Measurements from ENCODE around the gene HK1.

The HK1 gene

DNA sequence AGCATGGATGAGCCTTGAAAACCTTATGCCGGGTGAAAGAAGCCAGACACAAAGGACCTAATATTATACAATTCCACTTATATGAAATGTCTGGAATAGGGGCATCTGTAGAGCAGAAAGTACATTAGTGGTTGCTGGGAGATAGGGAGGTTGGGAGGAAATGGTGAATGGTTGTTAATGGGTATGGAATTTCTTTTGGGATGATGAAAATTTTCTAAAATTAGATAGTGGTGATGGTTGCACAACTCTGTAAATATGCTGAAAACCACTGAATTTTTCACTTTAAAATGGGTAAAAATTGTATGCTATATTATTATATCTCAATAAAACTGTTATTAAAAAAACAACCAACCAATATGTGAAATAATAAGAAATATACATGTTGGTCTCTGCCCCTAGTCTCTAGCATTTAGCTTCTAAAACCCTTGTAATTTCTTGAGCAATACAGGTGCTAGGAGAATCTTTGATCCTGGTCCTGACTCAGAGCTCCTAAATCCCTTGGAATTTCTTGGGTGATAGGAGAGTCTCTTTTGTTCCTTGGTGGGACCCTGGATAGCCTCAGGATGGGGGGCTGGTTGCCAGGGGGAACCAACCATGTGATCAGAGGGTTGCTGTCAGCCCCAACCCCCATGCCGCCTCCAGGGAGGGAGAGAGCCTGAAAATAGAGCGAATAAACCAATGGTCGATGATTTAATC, 74.4 kb downstream of the HK1 start:
- DNase-seq = no peak

DNA sequence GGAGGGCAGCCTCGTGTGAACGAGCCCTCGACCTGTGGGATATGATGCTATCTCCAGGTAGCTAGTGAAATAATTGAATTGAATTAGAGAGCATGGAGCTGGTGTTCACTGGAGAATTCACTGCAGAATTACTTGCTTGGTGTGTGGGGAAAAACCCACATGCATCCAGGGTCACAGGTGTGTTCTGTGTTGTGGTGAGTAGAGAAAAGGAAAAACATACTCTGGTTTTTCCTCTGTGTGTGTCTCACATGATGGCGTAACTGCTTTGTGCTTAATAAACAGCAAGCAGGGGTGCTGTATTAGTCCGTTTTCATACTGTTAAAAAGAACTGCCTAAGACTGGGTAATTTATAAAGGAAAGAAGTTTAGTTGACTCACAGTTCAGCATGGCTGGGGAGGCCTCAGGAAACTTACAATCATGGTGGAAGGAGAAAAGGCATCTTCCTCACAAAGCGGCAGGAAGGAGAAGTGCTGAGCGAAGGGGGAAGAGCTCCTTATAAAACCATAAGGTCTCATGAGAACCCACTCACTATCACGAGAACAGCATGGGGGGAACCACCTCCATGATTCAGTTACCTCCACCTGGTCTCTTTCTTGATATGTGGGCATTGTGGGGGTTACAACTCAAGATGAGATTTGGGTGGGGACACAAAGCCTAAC, 75.8 kb downstream of the HK1 start:
- no peak for DNase-seq

- no peak for DNase-seq
Measured at GRCh38 chr10:69356187-69356586, 77.9 kb downstream of the HK1 start.

DNA sequence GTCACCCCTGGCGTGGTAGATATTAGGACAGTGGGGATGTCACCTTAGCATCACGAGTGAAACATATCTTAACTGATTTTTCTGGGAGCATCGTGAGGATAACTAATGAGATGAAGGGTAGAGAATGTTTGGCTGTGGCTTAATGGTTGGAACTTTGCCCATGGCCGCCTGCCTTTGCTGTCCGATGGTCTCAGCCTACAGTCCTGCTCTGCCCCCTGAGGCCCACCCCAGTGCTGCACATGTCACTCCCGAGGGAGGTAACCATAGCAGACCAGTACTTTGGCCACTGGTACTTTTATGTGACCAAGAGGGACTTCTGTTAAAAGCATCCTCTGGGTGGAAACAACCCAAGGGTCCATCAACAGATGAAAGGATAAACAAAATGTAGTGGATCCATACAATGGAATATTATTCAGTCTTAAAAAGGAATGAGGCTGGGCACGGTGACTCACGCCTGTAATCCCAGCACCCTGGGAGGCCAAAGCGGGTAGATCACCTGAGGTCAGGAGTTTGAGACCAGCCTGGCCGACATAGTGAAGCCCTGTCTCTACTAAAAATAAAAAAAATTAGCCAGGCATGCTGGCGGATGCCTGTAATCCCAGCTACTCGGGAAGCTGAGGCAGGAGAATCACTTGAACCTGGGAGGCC, 80.0 kb downstream of the HK1 start:
- no peak for DNase-seq

DNA sequence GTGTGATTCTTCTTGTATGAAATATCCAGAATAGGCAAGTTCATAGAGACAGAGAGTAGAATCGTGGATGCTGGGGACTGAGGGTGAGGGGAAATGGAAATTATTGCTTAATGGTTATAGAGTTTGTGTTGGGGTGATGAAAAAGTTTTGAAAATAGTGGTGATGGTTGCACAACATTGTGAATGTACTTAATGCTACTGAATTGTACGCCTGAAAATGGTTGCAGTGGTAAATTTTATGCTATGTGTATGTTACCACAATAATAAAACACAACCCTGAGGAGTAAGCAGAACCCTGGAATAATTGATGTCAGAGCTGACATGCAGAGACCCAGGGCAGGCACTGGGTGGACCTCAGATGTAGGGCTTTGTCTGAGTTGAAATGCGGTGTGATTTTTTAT, 80.9 kb downstream of the HK1 start:
- no peak for DNase-seq

- DNase-seq = no peak
Measured at GRCh38 chr10:69359594-69359993, 81.3 kb downstream of the HK1 start.

- DNase-seq = no peak
Measured at GRCh38 chr10:69360485-69361302, 82.4 kb downstream of the HK1 start.

DNA sequence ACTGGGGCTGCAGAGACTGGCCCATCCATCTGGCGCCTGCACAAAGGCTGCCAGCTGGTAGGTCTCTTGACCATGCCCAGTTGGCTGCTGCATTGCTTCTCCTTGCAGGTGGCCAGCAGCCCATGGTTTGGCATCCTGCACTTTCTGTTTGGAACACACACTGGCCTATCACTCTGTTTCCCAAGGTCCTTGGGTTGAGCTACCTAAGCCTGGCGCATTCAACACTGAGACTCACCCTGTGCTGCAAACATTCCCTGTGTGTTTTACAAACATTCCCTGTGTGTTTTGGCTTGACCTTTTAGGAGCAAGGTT, 83.0 kb downstream of the HK1 start:
- no peak for DNase-seq

DNA sequence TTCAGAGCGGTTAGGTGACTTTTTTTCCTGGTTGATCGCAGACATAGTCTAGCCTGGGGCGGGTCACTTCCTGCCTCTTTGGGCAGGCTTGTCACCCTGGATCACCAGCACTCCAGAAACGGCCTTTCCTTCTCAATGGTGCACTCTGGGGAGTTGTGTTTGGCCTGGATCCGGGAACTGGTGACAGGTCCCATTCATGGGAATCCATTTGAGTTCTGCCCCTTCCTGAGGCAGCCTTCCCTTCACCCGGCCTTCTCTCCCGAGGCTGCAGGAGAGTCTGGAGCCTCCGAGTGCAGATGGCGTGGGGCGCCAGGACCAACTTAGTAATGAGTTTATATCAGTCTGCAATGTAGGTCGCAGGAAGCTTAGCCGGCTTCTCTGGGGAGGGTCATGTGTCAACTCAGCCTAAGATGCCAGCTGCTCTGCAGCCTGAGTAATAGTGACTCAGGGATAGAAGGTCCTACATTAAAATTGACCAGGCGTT, 84.2 kb downstream of the HK1 start:
- DNase-seq = no peak

GRCh38 chr10:69363666-69364065, 85.4 kb downstream of the HK1 start:
- DNase-seq = no peak

GRCh38 chr10:69364232-69364940, 86.1 kb downstream of the HK1 start:
- DNase-seq = no peak

GRCh38 chr10:69366738-69367137, 88.4 kb downstream of the HK1 start:
- no peak for DNase-seq

DNA sequence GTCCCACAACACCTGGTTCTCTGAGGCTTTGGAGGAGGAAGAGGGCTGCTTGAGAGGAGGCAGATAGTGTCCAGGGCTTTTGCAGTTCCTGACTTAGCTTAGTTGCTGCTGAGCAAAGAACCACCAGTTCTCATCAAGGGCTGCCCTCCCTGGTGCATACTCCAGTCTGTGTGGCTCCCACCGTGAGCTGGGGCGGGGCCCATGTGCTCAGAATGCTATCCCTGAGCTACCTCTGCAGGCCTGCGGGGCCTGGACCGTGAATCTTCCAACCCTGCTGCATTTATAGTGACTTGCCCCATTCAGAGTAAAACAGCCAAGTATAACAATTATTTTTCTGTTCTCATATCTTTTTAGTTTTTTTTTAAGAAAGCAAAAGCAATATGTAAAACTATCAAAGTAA, 89.2 kb downstream of the HK1 start:
- no peak for DNase-seq

DNA sequence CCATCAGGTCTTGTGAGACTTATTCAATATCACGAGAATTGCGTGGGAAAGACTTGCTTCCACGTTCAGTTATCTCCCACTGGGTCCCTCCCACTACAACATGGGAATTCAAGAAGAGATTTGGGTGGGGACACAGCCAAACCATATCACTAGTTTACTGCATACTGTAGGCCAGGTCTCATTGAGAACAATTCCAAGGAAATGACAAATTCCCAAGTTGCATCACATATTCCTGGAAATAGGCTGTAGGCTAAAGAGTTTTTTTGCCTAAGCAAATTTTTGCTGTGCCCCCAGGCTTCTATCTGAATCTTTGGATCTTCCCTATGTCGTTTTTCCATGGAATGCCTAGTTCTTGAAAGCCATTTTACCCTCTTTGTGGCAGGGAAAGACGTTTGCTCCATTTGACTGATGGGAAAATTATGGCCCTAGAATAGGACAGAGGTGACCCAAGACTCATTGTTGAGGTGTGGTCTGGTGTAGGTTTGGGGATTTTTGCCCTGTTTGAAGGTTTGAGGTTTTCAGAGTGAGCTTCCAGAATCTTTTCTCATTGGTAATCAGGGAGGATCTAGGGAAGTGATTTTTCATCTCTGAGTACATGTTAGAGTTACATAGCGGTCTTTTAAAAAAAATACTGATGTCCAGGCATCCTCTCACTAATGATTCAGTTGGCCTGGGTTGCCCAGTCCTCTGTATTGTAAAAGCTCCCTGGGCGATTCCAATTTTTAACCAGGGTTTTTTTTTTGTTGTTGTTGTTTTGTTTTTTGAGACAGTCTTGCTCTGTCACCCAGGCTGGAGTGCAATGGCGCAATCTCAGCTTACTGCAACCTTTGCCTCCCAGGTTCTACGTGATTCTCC, 94.1 kb downstream of the HK1 start:
- no peak for DNase-seq

GRCh38 chr10:69374242-69374641, 95.9 kb downstream of the HK1 start:
- no peak for DNase-seq

DNA sequence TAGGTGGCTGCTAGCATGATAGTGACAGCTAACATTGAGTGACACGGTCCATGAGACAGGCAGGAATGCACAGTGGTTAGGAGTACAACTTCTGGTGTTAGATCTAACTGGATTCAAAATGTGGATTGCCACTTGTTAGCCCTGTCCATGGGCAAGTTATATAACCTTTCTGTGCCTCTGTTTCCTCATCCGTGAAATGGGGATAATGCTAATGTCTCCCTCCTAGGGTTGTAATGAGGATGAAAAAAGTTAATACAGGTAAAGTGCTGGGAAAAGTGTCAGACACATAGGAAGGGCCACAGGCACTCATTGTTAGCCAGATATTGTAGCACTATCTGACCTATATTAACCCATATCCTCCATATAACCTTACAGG, 96.6 kb downstream of the HK1 start:
- DNase-seq = no peak

GRCh38 chr10:69375307-69376151, 97.2 kb downstream of the HK1 start:
- no peak for DNase-seq

GRCh38 chr10:69376662-69377061, 98.4 kb downstream of the HK1 start:
- DNase-seq = no peak

- no peak for DNase-seq
Measured at GRCh38 chr10:69377191-69377590, 98.9 kb downstream of the HK1 start.

DNA sequence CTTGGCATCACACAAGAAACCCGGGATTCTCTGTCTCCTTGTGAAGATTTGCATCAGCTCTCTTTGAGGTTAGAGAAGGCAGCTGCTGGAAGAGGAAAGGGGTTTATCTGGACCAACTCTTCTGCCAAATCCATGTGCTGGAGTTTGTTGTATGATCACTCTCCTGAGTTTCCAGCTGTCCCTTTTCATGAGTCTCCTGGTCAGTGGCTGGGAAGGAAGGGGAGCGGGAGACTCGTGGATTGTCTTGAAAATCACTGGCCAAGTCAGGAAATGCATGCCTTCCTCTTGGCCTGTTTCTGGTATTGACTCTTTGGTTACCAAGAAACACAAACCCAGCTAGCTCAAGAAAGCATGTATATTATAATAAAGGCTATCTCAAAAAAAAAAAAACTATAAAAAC, 99.6 kb downstream of the HK1 start:
- DNase-seq = no peak

GRCh38 chr10:69379800-69380199, 101.5 kb downstream of the HK1 start:
- no peak for DNase-seq

Data from activated CD4-positive, alpha-beta T cell treated with anti-CD3 and anti-CD28 coated beads, Interleukin-2, amount 50 U/mL, for 16 hours (primary cell).